H7 (cell line): ENCODE data around the gene NCK2. TPM values are rescaled to one million over a fixed set of nuclear protein-coding genes. Genes with fewer than 3 reads are reported as not detected.
A peak's percentile ranks its signal among the peaks of the same experiment; 100 is the strongest.

ENCODE experiments used
- DNase-seq: peaks from one replicate; pipeline ENCODE4 v3.0.0; 2012
- H3K27me3 ChIP-seq: 2 replicates; pipeline ENCODE4 v1.6.0; 2011; ENCODE audit warnings: mild to moderate bottlenecking, low read length; ENCODE audit not compliant: control insufficient read depth, insufficient read depth
- H3K36me3 ChIP-seq: replicated peaks from 2 replicates; pipeline ENCODE4 v1.5.1; 2011; ENCODE audit warnings: low read length; ENCODE audit not compliant: control insufficient read depth, insufficient read depth
- H3K4me3 ChIP-seq: 2 replicates; pipeline ENCODE4 v1.5.1; 2011; ENCODE audit warnings: low read depth, mild to moderate bottlenecking, control low read depth, low read length, moderate library complexity; ENCODE audit not compliant: insufficient read depth
- total RNA-seq: library from RNA; depleted of rRNA; stranded (reverse); fragments of >200 nt; shearing (Covaris generic); gene quantifications from 2 replicates; pipeline ENCODE4 v1.2.3, GENCODE V29; 2014

NCK2 gene
- total RNA-seq, 1 experiment from 2014 or later: 69.8 TPM

GRCh38 chr2:105806996-105807395, 62.3 kb downstream of the NCK2 start:
- Histone ChIP-seq H3K36me3 (no peaks in the 10 kb centered on the region), H3K4me3 (no peak overlapping the region), H3K27me3 (no peaks in the 10 kb centered on the region)
- no peak for DNase-seq

GRCh38 chr2:105808423-105809096, 63.8 kb downstream of the NCK2 start:
- DNase-seq: peak; percentile 31
- H3K4me3 ChIP-seq: no peak overlapping the region
- no peaks in the 10 kb centered on the region for H3K27me3 ChIP-seq
- H3K36me3 ChIP-seq: no peaks in the 10 kb centered on the region

GRCh38 chr2:105809097-105809473, 64.4 kb downstream of the NCK2 start:
- Histone ChIP-seq H3K4me3 (no peak overlapping the region), H3K27me3 (no peaks in the 10 kb centered on the region), H3K36me3 (no peaks in the 10 kb centered on the region)
- no peak for DNase-seq

GRCh38 chr2:105809723-105810122, 65.0 kb downstream of the NCK2 start:
- H3K4me3 ChIP-seq: no peak overlapping the region
- no peaks in the 10 kb centered on the region for H3K36me3 ChIP-seq
- no peaks in the 10 kb centered on the region for H3K27me3 ChIP-seq
- peak; percentile 57 for DNase-seq

GRCh38 chr2:105812180-105813044, 67.7 kb downstream of the NCK2 start:
- H3K36me3 ChIP-seq: no peaks in the 10 kb centered on the region; the same call in 1 of the 2 replicates
- no peak for DNase-seq
- no peak overlapping the region for H3K4me3 ChIP-seq
- H3K27me3 ChIP-seq: no peaks in the 10 kb centered on the region

- H3K27me3 ChIP-seq: no peaks in the 10 kb centered on the region
- H3K36me3 ChIP-seq: no peaks in the 10 kb centered on the region; the same call in 1 of the 2 replicates
- DNase-seq: no peak
- H3K4me3 ChIP-seq: no peak overlapping the region
Measured at GRCh38 chr2:105813045-105813315, 68.3 kb downstream of the NCK2 start.

GRCh38 chr2:105813405-105813804, 68.7 kb downstream of the NCK2 start:
- DNase-seq: no peak
- no peak overlapping the region for H3K4me3 ChIP-seq
- no peaks in the 10 kb centered on the region; the same call in 1 of the 2 replicates for H3K36me3 ChIP-seq
- H3K27me3 ChIP-seq: no peaks in the 10 kb centered on the region

- no peak overlapping the region for H3K4me3 ChIP-seq
- no peaks in the 10 kb centered on the region; the same call in 1 of the 2 replicates for H3K36me3 ChIP-seq
- H3K27me3 ChIP-seq: no peaks in the 10 kb centered on the region
- no peak for DNase-seq
Measured at GRCh38 chr2:105814291-105814940, 69.7 kb downstream of the NCK2 start.

GRCh38 chr2:105815401-105815800, 70.7 kb downstream of the NCK2 start:
- H3K27me3 ChIP-seq: no peaks in the 10 kb centered on the region
- H3K36me3 ChIP-seq: no peaks in the 10 kb centered on the region; the same call in 1 of the 2 replicates
- no peak for DNase-seq
- H3K4me3 ChIP-seq: no peak overlapping the region

- no peaks in the 10 kb centered on the region for H3K27me3 ChIP-seq
- no peak overlapping the region for H3K4me3 ChIP-seq
- no peak for DNase-seq
- no peaks in the 10 kb centered on the region; the same call in 1 of the 2 replicates for H3K36me3 ChIP-seq
Measured at GRCh38 chr2:105820151-105820550, 75.4 kb downstream of the NCK2 start.

GRCh38 chr2:105820691-105821090, 76.0 kb downstream of the NCK2 start:
- no peak for DNase-seq

GRCh38 chr2:105821428-105822125, 76.9 kb downstream of the NCK2 start:
- Histone ChIP-seq H3K36me3 (no peaks in the 10 kb centered on the region; the same call in 1 of the 2 replicates), H3K27me3 (no peaks in the 10 kb centered on the region), H3K4me3 (no peak overlapping the region)
- no peak for DNase-seq

More at GRCh38 chr2:105820691-105821090, 76.0 kb downstream of the NCK2 start:
- Histone ChIP-seq H3K36me3 (no peaks in the 10 kb centered on the region; the same call in 1 of the 2 replicates), H3K27me3 (no peaks in the 10 kb centered on the region), H3K4me3 (no peak overlapping the region)

- Histone ChIP-seq H3K4me3 (no peak overlapping the region), H3K36me3 (no peaks in the 10 kb centered on the region; the same call in 1 of the 2 replicates), H3K27me3 (no peaks in the 10 kb centered on the region)
- no peak for DNase-seq
Measured at GRCh38 chr2:105822186-105822585, 77.5 kb downstream of the NCK2 start.

- no peak overlapping the region for H3K4me3 ChIP-seq
- H3K27me3 ChIP-seq: no peaks in the 10 kb centered on the region
Measured at GRCh38 chr2:105824446-105824845, 79.7 kb downstream of the NCK2 start.

More at GRCh38 chr2:105824446-105824845, 79.7 kb downstream of the NCK2 start:
- H3K36me3 ChIP-seq: no peaks in the 10 kb centered on the region; the same call in 1 of the 2 replicates
- no peak for DNase-seq
